Measurements from ENCODE around the gene UAP1L1.

Gene UAP1L1

DNA sequence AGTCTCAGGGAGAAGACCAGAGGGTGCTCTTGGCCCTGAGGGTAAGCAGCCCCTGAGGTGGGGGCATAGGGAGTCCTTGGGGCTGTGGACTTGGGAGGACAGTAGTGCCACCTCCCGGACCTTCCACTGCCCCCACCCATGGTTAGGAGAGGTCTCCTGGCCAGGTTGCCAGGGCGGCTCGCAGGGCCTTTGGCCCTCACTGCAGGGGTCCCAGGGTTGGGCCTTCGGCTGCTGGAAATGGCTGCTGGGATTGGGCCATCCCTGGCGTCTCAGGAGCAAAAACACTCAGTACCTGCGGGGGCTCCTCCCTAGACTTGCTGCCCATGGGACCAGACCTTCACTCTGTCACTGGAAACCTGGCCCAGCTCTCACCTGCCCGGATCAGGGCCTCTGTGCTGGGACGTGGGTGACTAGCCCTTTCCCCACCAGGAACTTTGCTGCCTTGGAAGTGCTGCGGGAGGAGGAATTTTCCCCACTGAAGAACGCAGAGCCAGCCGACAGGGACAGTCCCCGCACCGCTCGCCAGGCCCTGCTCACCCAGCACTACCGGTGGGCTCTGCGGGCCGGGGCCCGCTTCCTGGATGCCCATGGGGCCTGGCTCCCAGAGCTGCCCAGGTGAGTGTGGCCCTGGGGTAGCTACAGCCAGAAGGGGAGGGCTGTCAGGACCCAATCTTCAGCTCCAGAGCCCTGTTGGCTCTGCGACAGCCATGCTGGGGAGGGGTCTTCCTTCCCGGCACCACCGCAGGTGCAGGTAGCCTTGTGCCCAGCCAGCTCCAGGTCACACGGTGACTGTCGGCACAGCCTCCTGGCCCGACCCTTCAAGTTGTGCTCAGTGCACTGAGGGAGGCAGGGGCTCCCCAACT, 3.2 kb downstream of the UAP1L1 start:
- no peak overlapping the region for H3K4me3 ChIP-seq (ENCODE audit: low read depth, low read length)
- in situ Hi-C loops (cut with HindIII; ENCODE audit: low sequenced_read_pairs), result no loop called here
- TF ChIP-seq, protein P1, sequence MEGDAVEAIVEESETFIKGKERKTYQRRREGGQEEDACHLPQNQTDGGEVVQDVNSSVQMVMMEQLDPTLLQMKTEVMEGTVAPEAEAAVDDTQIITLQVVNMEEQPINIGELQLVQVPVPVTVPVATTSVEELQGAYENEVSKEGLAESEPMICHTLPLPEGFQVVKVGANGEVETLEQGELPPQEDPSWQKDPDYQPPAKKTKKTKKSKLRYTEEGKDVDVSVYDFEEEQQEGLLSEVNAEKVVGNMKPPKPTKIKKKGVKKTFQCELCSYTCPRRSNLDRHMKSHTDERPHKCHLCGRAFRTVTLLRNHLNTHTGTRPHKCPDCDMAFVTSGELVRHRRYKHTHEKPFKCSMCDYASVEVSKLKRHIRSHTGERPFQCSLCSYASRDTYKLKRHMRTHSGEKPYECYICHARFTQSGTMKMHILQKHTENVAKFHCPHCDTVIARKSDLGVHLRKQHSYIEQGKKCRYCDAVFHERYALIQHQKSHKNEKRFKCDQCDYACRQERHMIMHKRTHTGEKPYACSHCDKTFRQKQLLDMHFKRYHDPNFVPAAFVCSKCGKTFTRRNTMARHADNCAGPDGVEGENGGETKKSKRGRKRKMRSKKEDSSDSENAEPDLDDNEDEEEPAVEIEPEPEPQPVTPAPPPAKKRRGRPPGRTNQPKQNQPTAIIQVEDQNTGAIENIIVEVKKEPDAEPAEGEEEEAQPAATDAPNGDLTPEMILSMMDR (IDR thresholded peaks at IDR 0.05; ENCODE audit: low read depth, low read length, missing control alignments), result no peak
- DNase-seq (ENCODE audit: low read depth), result no peak

DNA sequence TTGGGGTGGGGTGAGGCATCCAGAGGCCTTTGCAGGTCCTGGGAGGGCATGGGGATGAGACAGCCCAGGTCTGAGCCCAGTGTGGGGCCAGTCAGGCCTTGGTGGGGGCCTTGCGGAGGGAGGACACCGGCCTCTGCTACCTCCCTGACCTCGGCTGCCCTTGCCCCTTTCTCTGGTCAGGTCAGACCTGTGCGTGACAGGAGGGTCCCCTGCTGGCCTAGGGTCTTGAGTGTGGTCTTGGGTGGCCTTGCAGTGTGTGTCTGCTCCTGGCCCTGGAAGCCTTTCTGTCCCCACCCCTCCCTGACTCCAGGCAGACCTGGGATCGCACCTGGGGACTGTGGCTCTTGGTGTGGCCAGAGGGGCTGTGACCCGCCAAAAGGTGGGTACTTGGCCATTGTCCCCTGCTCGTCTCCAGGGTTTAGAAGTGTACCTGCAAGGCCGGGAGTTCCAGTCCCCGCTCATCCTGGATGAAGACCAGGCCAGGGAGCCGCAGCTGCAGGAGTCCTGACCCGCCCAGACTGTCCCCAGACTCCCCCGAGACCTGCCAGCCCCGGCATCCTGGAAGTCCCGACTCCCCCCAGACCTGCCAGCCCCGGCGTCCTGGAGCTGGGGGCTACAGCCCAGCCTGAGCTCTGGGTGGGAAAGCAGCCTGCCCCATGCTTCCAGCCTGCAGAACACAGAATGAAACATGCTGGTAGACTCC, 5.1 kb downstream of the UAP1L1 start:
- in situ Hi-C loops (cut with HindIII; ENCODE audit: low sequenced_read_pairs), result no loop called here
- TF ChIP-seq, protein P1 (IDR thresholded peaks at IDR 0.05; ENCODE audit: low read depth, low read length, missing control alignments), result no peak

DNA sequence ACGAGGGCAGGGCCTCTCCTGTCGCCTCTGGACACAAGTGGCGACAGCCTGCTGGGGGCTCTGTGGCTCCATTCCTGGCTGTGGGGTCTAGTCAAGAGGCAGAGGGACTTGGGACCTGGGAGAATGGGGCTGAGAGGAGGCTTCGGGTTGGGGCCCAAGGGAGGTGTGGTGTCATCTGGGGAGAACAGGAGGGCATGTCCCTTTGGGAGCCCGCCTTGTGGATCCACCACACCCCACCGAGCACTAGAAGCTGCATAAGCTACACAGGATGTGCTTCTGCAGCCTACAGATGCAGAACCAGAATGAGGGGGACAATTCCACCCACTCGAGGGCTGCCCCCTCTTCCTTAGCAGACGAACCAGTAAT, 5.6 kb downstream of the UAP1L1 start:
- DNase-seq (ENCODE audit: low read depth), result no peak
- H3K4me3 ChIP-seq (ENCODE audit: low read depth, low read length), result no peak overlapping the region
- in situ Hi-C loops (cut with HindIII; ENCODE audit: low sequenced_read_pairs), result no loop called here
- TF ChIP-seq, protein P1 (IDR thresholded peaks at IDR 0.05; ENCODE audit: low read depth, low read length, missing control alignments), result no peak

More for the DNA sequence above, 5.1 kb downstream of the UAP1L1 start:
- DNase-seq (ENCODE audit: low read depth), result no peak
- H3K4me3 ChIP-seq (ENCODE audit: low read depth, low read length), result no peak overlapping the region

DNA sequence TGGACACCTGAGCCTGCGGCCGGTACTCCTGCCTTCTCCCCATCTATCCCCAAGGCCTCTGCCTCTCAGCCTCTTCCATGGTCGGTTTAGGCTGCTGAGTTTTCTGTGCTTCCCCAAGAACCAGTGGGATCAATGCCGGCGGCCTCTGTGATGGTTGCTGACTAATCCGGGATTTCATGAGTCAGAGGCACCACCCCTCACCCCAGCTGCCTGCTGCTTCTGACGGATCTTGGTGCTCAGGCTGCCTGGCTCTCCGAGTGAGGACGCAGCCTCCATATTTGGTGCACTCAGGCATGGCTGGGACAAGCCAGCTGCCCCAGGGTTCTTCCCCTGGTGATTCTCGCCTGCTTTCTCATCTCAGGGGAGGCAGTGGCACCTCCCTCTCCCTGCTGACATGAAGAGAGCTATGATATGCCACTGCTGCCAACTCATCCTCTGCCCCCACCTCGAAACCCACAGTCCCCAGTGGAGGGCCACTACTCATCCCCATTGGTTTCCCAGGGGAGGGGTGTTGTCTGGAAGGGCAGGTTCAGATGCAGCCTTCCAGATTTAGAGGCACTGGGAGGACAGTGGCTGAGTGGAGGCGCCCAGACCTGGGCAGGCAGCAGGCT, 6.2 kb downstream of the UAP1L1 start:
- in situ Hi-C loops (cut with HindIII; ENCODE audit: low sequenced_read_pairs), result no loop called here
- TF ChIP-seq, protein P1 (IDR thresholded peaks at IDR 0.05; ENCODE audit: low read depth, low read length, missing control alignments), result no peak
- DNase-seq (ENCODE audit: low read depth), result peak; percentile 94

DNA sequence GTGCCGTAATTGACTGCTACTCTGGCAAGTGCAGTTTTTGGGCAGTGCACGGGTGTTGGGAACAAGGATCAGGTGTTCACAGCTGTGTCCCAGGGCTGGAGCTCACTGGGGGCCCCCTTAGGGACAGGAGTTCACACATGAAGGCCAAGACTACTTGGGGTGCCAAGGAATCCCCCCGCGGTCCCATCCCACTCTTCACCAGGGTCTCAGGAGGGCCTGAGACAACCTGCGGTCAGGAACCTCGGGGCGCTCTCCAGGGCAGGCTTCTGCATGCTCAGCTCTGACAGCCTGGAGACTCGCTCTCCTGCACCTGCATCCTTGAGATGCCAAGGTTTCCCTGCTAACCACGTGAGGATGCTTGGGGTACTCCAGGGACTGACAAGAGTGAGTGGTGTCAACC, 7.2 kb downstream of the UAP1L1 start:
- TF ChIP-seq, protein P1 (IDR thresholded peaks at IDR 0.05; ENCODE audit: low read depth, low read length, missing control alignments), result no peak
- in situ Hi-C loops (cut with HindIII; ENCODE audit: low sequenced_read_pairs), result no loop called here
- no peak overlapping the region for H3K4me3 ChIP-seq (ENCODE audit: low read depth, low read length)
- DNase-seq (ENCODE audit: low read depth), result no peak

More for the DNA sequence above, 6.2 kb downstream of the UAP1L1 start:
- H3K4me3 ChIP-seq (ENCODE audit: low read depth, low read length), result no peak overlapping the region

DNA sequence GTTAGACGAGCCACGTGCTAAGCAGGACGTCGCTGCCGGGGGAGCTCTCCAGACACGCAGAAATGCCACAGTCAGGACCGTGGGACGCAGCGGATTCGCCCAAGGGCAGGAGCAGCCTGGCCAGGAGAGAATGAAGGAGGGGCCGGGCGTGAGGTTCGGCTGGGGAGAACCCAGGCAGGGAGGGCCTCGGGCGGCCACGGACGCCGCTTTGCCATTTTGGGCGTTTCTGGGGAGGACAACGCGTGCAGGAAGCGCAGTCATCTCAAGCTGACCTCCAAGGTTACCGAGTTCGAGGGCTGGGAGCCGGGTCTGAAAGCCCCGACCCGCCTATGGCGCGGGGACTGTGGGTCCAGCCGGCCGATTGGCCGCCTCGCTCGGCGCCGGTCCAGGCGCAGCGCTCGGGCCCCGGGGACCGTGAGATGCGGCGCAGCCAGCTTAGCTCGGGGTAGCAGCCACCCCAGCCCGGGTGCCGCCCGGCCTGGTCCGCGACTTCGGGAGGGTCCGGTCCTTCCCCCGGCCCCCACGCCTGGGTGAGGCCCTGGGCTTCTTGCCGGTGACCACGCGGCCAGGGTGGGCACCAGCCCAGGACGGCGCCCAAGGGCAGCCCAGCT, 8.7 kb downstream of the UAP1L1 start:
- H3K4me3 ChIP-seq (ENCODE audit: low read depth, low read length), result peak overlapping the region; percentile 82
- TF ChIP-seq, protein P1 (IDR thresholded peaks at IDR 0.05; ENCODE audit: low read depth, low read length, missing control alignments), result no peak
- no peak for DNase-seq (ENCODE audit: low read depth)
- in situ Hi-C loops (cut with HindIII; ENCODE audit: low sequenced_read_pairs), result no loop called here
